H4 (cell line): ENCODE measurements around the gene GALE. TPM values are rescaled to one million over a fixed set of nuclear protein-coding genes. Genes with fewer than 3 reads are reported as not detected.
A peak's percentile ranks its signal among the peaks of the same experiment; 100 is the strongest.
"Not testable (repeated sequence)": the region's sequence is repeated elsewhere in the genome, so short reads cannot be mapped to it uniquely, and the experiment has no call there.

ENCODE experiments used
- DNase-seq: peaks from one replicate; pipeline ENCODE4 v3.0.0-alpha.2; 2015; ENCODE audit warnings: low spot score
- total RNA-seq: library from RNA; depleted of rRNA; stranded (reverse); fragments of >200 nt; shearing (Covaris generic); gene quantifications from 2 replicates; pipeline ENCODE4 v1.2.3, GENCODE V29; 2014

The GALE gene
- total RNA-seq, 1 experiment from 2014 or later, result 128 TPM

GRCh38 chr1:23809751-23810171 lies 9.2 kb upstream of the GALE start:
- peak; percentile 73 for DNase-seq

DNA sequence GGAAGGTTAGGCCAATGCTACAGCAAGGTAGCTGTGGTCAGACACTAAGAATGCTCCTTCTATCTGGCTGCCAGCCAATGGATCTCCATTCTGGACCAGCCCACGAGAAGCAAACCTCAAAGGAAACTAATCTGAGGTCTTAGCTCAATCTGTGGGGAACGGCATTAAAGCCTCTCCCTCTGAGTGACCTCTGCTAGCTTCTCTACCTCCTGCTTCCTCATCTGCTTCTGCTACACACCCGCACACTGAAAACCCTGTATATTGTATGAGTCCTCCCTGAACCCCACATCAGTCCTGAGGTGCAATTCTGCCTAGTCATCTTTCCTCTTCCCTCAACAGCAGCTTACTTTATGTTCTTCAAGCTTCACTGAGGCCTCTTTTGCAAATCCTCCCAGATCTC lies 6.9 kb upstream of the GALE start:
- no peak for DNase-seq

- DNase-seq, result no peak
Measured at GRCh38 chr1:23806280-23806679, 5.7 kb upstream of the GALE start.

DNA sequence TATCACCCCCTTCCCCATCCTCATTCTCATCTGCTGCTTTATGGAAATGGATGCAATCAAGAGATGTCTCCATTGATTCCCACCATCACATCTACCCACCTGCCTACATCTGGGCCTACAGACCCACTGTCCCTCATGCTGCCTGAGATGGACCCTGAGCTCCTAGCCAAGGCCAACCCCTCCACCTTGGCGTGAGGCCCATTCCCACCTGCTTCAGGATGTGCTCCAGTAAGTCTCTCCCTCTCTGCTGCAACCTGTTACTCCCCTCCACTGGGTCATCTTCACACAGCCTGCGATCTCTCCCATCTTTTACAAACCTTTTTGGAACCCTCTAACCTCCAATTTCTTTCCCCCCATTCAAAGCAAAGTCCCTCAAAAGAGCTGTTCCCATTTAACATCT lies 4.5 kb upstream of the GALE start:
- no peak for DNase-seq

- DNase-seq, result no peak
Measured at GRCh38 chr1:23804183-23804835, 3.8 kb upstream of the GALE start.

DNA sequence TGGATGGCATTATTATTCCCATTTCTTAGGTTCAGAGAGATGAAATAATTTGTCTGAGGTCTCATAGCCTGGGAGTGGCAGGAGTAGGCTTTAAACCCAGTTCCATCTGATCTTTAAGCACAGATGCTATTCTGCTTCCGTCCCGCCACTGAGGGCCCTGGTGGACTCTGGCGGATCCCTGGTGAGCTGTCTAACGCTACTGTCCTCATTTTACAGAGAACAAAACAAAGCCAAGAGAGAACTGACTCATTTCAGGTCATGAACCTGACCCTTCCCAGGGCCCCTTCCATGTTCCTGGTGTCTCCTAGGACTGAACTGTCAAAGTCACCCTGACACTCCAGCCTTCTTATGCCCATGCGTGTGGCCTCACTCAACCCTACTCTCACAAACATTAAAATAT lies 3.1 kb upstream of the GALE start:
- DNase-seq, result no peak

DNA sequence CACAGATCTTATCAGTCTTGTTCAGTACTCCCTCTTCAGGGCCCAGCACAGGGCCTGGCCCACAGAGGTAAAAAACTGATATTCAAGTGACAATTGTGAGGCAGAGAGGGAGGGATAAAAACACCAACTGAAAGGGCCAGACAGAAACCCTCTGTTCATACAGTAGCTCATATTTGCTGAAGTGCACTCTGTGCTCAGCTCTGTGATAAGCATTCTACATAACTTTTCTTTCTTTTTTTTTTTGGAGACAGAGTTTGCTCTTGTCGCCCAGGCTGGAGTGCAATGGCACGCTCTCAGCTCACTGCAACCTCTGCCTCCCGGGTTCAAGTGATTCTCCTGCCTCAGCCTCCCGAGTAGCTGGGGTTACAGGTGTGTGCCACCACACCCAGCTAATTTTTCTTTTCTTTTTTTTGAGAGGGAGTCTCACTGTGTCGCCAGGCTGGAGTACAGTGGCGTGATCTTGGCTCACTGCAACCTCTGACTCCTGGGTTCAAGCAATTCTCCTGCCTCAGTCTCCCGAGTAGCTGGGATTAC lies 2.3 kb upstream of the GALE start:
- DNase-seq, result not testable (repeated sequence)

DNA sequence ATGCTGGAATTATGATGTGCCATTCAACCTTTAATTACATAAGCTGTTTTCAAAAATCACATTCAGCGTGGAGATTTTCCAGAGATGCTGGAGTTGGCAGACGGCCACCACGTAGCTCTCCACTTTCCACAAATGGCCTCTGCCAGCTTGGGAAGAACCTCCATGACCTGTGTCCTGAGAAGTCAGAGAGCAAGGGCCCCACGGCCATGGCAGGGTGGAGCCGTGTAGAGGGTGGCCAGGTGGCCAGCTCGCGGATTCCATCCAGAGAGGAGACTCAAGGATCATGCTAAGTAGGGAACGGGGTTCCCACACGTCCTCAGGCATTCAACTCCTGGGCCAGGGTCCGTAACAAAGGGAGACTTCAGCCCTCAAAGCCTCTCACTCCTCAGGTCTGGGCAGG lies 1.3 kb upstream of the GALE start:
- DNase-seq, result no peak

DNA sequence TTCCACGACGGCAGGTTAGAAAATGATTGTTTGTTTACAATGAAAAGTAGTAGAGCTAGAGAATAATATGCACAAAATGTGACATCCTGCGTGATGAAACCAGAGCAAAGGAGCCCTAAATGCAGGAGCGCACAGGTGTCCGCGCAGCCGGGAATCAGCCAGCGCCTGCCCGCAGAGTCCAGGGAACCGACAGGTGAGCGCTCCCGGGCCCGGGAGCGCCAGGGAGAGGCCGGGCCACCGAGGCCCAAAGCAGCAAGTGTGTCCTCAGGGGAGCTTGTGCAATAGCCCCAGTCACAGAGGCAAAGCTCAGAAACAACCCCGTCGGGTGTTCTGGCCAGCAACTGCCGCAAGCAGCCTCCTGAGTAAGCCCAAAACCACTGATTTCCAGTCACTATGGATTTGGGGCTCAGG lies 789 bp upstream of the GALE start:
- DNase-seq, result no peak

DNA sequence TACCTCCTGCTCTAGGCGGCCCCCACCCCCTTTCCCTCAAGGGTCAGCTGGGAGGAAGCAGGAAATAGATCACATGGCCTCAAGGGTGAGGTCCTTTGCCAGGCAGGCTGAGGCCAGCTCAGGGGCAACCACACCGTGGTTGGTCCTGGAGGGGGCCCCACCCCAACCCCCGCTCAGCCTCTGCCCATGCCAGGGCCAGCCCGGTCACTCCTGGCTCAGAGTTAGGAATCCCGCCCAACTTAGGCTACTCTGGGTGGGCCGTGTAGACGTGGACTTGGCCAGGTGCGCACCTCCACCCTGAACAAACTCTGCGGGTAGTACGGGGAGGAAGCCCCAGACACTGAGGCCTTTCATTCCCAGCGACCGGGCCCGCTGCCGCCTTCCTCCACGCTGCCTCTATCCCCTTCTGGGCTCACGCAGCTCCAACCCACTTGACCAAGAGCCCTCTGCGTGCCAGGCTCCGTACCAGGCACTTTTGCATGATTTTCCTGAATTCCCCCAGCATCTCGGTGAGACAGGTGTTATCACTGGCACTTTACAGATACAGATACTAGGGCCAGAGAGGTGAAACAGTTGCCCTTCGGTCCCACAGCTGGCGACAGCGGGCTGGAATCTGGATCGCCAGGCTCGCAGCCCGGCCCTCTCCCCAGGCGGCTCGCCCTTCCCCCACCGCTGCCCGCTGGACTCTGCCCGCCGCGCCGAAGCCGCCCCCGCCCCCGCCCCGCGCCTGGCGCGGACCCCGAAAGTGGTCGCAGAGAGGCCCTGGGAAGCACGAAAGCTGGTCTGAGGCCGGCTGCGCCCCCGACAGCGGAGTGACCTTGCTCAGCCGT lies 769 bp downstream of the GALE start:
- DNase-seq, result peak; percentile 97

GRCh38 chr1:23799255-23799569 lies 1.3 kb downstream of the GALE start:
- no peak for DNase-seq

GRCh38 chr1:23798662-23799142 lies 1.9 kb downstream of the GALE start:
- no peak for DNase-seq

DNA sequence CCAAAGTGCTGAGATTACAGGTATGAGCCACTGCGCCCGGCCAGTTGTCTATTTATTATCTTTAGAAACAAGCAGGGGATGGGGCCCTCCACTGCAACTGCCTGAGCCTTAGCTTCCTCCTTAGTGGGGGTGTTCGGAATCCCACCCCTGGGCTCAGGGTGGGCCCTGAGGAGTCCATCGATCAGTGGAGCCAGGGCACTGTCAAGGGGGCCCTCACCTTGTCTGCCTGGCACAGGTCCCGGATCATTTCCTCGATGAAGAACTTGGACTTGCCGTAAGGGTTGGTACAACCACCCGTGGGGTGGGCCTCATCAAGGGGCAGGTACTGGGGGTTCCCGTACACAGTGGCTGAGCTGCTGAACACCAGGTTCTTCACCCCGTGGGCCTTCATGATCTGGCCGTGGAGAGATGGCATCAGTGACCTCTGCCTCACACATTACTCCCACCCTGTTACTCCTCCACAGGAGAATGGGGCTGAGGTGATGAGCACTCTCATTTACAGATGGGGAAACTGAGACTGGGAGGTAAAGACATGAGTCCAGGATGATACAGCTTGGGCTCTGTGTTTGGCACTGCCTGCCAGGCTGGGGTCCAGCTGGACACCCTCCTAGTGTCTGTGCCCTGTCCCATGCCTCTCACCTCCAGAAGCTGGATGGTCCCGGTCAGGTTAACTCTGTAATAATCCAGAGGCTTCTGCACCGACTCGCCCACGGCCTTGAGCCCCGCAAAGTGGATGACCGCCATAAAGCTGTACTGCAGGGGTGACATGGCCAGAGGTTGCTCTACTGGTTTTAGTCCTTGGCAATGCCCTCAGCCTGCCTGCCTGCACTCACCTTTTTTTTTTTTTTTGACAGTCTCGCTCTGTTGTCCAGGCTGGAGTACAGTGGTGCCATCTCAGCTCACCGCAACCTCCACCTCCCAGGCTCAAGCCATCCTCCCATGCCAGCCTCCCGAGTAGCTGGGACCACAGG lies 2.8 kb downstream of the GALE start:
- no peak for DNase-seq

GRCh38 chr1:23796466-23797271 lies 3.9 kb downstream of the GALE start:
- no peak for DNase-seq

- DNase-seq, result no peak
Measured at GRCh38 chr1:23795676-23796465, 4.7 kb downstream of the GALE start.

DNA sequence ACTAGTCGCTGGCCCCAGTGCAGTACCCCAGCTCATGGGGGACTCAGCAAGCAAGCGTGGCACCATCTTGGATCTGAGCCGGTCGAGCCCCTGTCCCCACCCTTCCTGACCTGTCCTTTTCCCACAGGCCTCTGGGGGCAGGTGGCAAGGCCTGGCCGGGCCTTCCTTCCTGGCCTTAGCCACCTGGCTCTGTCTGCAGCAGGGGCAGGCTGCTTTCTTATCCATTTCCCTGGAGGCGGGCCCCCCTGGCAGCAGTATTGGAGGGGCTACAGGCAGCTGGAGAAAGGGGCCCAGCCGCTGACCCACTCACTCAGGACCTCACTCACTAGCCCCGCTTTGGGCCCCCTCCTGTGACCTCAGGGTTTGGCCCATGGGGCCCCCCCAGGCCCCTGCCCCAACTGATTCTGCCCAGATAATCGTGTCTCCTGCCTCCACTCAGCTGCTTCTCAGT lies 5.8 kb downstream of the GALE start:
- not testable (repeated sequence) for DNase-seq

GRCh38 chr1:23793861-23794731 lies 6.5 kb downstream of the GALE start:
- DNase-seq, result no peak

DNA sequence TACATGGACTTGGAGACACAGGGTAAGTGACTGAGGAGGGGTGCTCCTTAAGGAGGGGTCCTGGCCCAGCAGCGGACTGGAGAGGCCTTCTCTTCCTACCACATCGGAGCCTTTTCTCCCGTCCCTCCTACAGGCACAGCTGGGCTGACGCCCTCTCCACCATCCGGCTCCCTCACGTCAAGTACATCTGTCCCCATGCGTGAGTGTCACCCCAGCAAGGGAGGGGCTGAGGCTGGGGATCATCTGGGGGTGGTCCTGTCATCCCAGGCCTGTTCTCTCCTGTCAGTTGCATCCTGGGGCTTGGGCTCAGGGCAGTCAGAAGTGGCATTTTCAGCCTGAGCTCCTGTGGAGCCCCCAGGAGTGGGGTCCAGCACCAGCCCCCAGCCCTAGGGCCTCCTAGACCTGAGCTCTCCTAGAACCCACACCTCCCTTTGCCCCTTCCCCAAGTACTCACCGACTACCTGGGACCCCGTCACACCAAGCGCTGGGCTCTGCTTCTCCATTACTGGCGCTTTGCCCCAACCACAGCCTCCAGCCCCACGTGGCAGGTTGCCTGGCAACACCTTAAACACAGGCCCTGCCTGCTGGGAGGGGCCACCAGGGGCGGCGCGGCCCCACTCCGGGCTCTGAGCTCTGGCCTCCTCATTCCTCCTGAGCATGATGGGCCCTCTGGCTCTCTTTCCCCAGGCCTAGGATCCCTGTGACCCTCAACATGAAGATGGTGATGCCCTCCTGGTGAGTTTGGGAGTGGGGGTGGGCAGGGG lies 7.4 kb downstream of the GALE start:
- peak; percentile 86 for DNase-seq
